Hepatocyte (in vitro differentiated cells): ENCODE data around the gene SH3TC1.
A peak's percentile ranks its signal among the peaks of the same experiment; 100 is the strongest.

Experiments
- CTCF ChIP-seq: fragments of 200-600 bp; sonication (generic); IDR thresholded peaks from 2 replicates; pipeline ENCODE4 v1.5.1; 2016; ENCODE audit warnings: antibody characterized with exemption, mild to moderate bottlenecking; ENCODE audit not compliant: poor library complexity
- EZH2phosphoT487 ChIP-seq: fragments of 200-600 bp; sonication (generic); IDR thresholded peaks from one replicate; pipeline ENCODE4 v1.6.1; 2018; ENCODE audit warnings: antibody characterized with exemption, mild to moderate bottlenecking, low read depth, moderate library complexity; ENCODE audit not compliant: unreplicated experiment, severe bottlenecking

GRCh38 chr4:8241895-8242696, 43.0 kb downstream of the SH3TC1 start:
- TF ChIP-seq CTCF (peak; percentile 91), EZH2phosphoT487 (no peak)
